K562 (cell line): ENCODE results near the gene TTC32. TPM values are rescaled to one million over a fixed set of nuclear protein-coding genes. Genes with fewer than 3 reads are reported as not detected.

Experiments
- ATAC-seq: fragments of 200-7000 bp; cut with Tn5 transposase; 3 replicates; pipeline ENCODE4 v1.9.1; 2020; ENCODE audit warnings: moderate library complexity
- BruUV-seq: library from RNA; stranded (reverse); fragments of 400-500 nt; replicated peaks from 2 replicates; lab custom pipeline; 2021; lab: Mats Ljungman, UMichigan
- CTCF ChIA-PET: fragments of 300-600 bp; formaldehyde crosslinking; extraction: SDS; loops from one replicate; lab custom pipeline; 2021; ENCODE audit warnings: low intra/inter-chr PET ratio; lab: Yijun Ruan, JAX
- POLR2A ChIA-PET: fragments of 300-600, 350-650 bp; sonication (Branson Sonifier 250); formaldehyde crosslinking; extraction: SDS; loops from one replicate; lab custom pipeline; 2021; ENCODE audit warnings: antibody characterized with exemption, inconsistent platforms; lab: Yijun Ruan, JAX
- DNase-seq, 4 experiments: peaks; one replicate each; pipeline versions ENCODE4 v3.0.0 to v3.0.0-alpha.2; 2011 to 2018; ENCODE audit warnings: low spot score in 3 of 4, mixed read lengths in 3 of 4; ENCODE audit errors: extremely low read depth in 1 of 4
- FAIRE-seq: peaks from 2 replicates; lab custom pipeline; 2011; peaks lifted over from hg19 to GRCh38; lab: Jason Lieb, UNC
- H2AFZ ChIP-seq: 2 replicates; pipeline ENCODE4 v1.6.0; 2011; ENCODE audit warnings: low read depth, low read length, control low read depth, inconsistent platforms
- H3K27ac ChIP-seq: fragments of 200-600 bp; 3 replicates; pipeline ENCODE4 v1.8.0; 2011; ENCODE audit warnings: low read depth, mild to moderate bottlenecking, control low read depth, inconsistent platforms, low read length, moderate library complexity, mixed read lengths; ENCODE audit errors: extremely low read depth
- H3K27me3 ChIP-seq, 2 experiments: fragments of 300-600 bp in 1 of 2; 2 replicates in 1 of 2; 3 replicates in 1 of 2; pipeline versions ENCODE4 v1.6.0 to v1.8.0; 2011; ENCODE audit warnings: inconsistent platforms in 2 of 2, low read length in 2 of 2, mild to moderate bottlenecking in 1 of 2, mixed read lengths in 1 of 2, moderate library complexity in 1 of 2; ENCODE audit not compliant: control insufficient read depth in 2 of 2, insufficient read depth in 2 of 2
- H3K36me3 ChIP-seq: fragments of 300-600 bp; 3 replicates; pipeline ENCODE4 v1.8.0; 2011; ENCODE audit warnings: mild to moderate bottlenecking, low read length, inconsistent platforms; ENCODE audit not compliant: control insufficient read depth, insufficient read depth
- H3K4me1 ChIP-seq, 2 experiments: fragments of 200-600 bp in 1 of 2; replicated peaks in 1 of 2; 2 replicates in 1 of 2; 3 replicates in 1 of 2; pipeline versions ENCODE4 v1.5.1 to v1.8.0; 2011; ENCODE audit warnings: inconsistent platforms in 2 of 2, low read length in 2 of 2, mild to moderate bottlenecking in 1 of 2, mixed read lengths in 1 of 2, moderate library complexity in 1 of 2; ENCODE audit not compliant: control insufficient read depth in 2 of 2, insufficient read depth in 2 of 2
- H3K4me2 ChIP-seq: 2 replicates; pipeline ENCODE4 v1.6.1; 2011; ENCODE audit warnings: low read length, control low read depth, inconsistent platforms, mixed read lengths; ENCODE audit not compliant: insufficient read depth
- H3K4me3 ChIP-seq: fragments of 200-600 bp; sonication (generic), shearing (Covaris generic); 2 replicates; pipeline ENCODE4 v1.5.1; 2016; ENCODE audit warnings: control low read depth, inconsistent platforms
- H3K79me2 ChIP-seq: fragments of 200-600 bp; 3 replicates; pipeline ENCODE4 v1.8.0; 2011; ENCODE audit warnings: low read length, inconsistent platforms; ENCODE audit not compliant: control insufficient read depth, insufficient read depth
- H3K9ac ChIP-seq, 2 experiments: 2 replicates each; pipeline versions ENCODE4 v1.6.0 to v1.6.1; 2011; ENCODE audit warnings: low read depth in 2 of 2, low read length in 2 of 2, control low read depth in 1 of 2, inconsistent platforms in 1 of 2, mild to moderate bottlenecking in 1 of 2, mixed read lengths in 1 of 2; ENCODE audit not compliant: insufficient read depth in 1 of 2
- H3K9me1 ChIP-seq: one replicate; pipeline ENCODE4 v1.6.0; 2011; ENCODE audit warnings: inconsistent platforms, mild to moderate bottlenecking, low read length, moderate library complexity; ENCODE audit not compliant: control insufficient read depth, insufficient read depth
- H3K9me3 ChIP-seq: replicated peaks from 2 replicates; pipeline ENCODE4 v1.5.1; 2011; ENCODE audit warnings: low read depth, low read length, inconsistent platforms; ENCODE audit not compliant: control insufficient read depth, insufficient read depth
- H4K20me1 ChIP-seq: replicated peaks from 2 replicates; pipeline ENCODE4 v1.6.1; 2011; ENCODE audit warnings: low read length, inconsistent platforms, mixed read lengths; ENCODE audit not compliant: control insufficient read depth, insufficient read depth
- ADNP ChIP-seq: fragments of 200-800 bp; sonication (Bioruptor generic); IDR thresholded peaks from 2 replicates; pipeline ENCODE4 v1.6.1; 2016; ENCODE audit warnings: missing genetic modification characterization, missing compliant biosample characterization
- BRD4 ChIP-seq: fragments of 200-600 bp; sonication (generic); IDR thresholded peaks from 2 replicates; pipeline ENCODE4 v1.6.1; 2017; ENCODE audit warnings: inconsistent platforms
- ETS2 ChIP-seq: IDR thresholded peaks from 2 replicates; pipeline ENCODE4 v1.6.1; 2016; ENCODE audit warnings: borderline replicate concordance, missing genetic modification characterization, mild to moderate bottlenecking, moderate library complexity, missing compliant biosample characterization; ENCODE audit not compliant: poor library complexity, severe bottlenecking
- HDAC2 ChIP-seq: fragments of 450-650 bp; IDR thresholded peaks from 2 replicates; pipeline ENCODE4 v1.6.1; 2016; ENCODE audit warnings: mild to moderate bottlenecking
- LCOR ChIP-seq: sonication (generic); formaldehyde crosslinking; IDR thresholded peaks from 2 replicates; pipeline ENCODE4 v1.8.0; 2022; ENCODE audit warnings: mild to moderate bottlenecking, missing genetic modification reagents
- NCOA6 ChIP-seq: fragments of 450-650 bp; IDR thresholded peaks from 2 replicates; pipeline ENCODE4 v1.6.1; 2017; ENCODE audit warnings: mild to moderate bottlenecking
- NFATC3 ChIP-seq: fragments of 450-650 bp; IDR thresholded peaks from 2 replicates; pipeline ENCODE4 v1.6.1; 2017; ENCODE audit warnings: mild to moderate bottlenecking
- NR1H2 ChIP-seq: sonication (generic); formaldehyde crosslinking; IDR thresholded peaks from 2 replicates; pipeline ENCODE4 v1.4.0; 2020; ENCODE audit warnings: mild to moderate bottlenecking, missing genetic modification reagents
- PCBP2 ChIP-seq: fragments of 200-400 bp; formaldehyde crosslinking; IDR thresholded peaks from 2 replicates; pipeline ENCODE4 v1.6.1; 2018; ENCODE audit warnings: low read length, low read depth, mild to moderate bottlenecking, moderate library complexity; ENCODE audit not compliant: poor library complexity, severe bottlenecking
- SAFB2 ChIP-seq: fragments of 200-400 bp; formaldehyde crosslinking; IDR thresholded peaks from 2 replicates; pipeline ENCODE4 v1.6.1; 2018; ENCODE audit warnings: borderline replicate concordance, low read length, low read depth, moderate library complexity; ENCODE audit not compliant: severe bottlenecking
- SIRT6 ChIP-seq: IDR thresholded peaks from one replicate; pipeline ENCODE4 v1.6.1; 2012; ENCODE audit warnings: low read depth, mild to moderate bottlenecking, control low read depth, inconsistent platforms, low read length, moderate library complexity
- TAF15 ChIP-seq: fragments of 200-400 bp; formaldehyde crosslinking; IDR thresholded peaks from 2 replicates; pipeline ENCODE4 v1.6.1; 2017; ENCODE audit warnings: mild to moderate bottlenecking, low read depth, low read length, moderate library complexity
- TBP ChIP-seq: optimal IDR thresholded peaks from 2 replicates; pipeline ENCODE3; 2011; ENCODE audit warnings: low read depth, low read length, improper control_type of control experiment
- TEAD4 ChIP-seq, 2 experiments: sonication (generic) in 1 of 2; formaldehyde crosslinking in 1 of 2; IDR thresholded peaks; 2 replicates each; pipeline versions ENCODE4 v1.6.1 to v1.8.0; 2012 to 2022; ENCODE audit warnings: borderline replicate concordance in 1 of 2, inconsistent platforms in 1 of 2, low read length in 1 of 2, mild to moderate bottlenecking in 1 of 2, missing genetic modification reagents in 1 of 2
- ZC3H11A ChIP-seq: IDR thresholded peaks from 2 replicates; pipeline ENCODE4 v1.6.1; 2012; ENCODE audit warnings: low read depth, low read length, improper control_type of control experiment
- ZC3H4 ChIP-seq: sonication (generic); formaldehyde crosslinking; IDR thresholded peaks from 2 replicates; pipeline ENCODE4 v1.9.0; 2021; ENCODE audit warnings: missing genetic modification reagents, borderline replicate concordance
- ZNF431 ChIP-seq: sonication (generic); formaldehyde crosslinking; IDR thresholded peaks from 2 replicates; pipeline ENCODE4 v1.8.0; 2022; ENCODE audit warnings: mild to moderate bottlenecking, missing genetic modification reagents
- WGBS: fragments of 100-300 bp; shearing (Covaris generic); methylation state at CpG from one replicate; pipeline ENCODE4 v1.1.6; 2016; ENCODE audit warnings: low coverage, mixed read lengths; ENCODE audit not compliant: insufficient coverage; ENCODE audit errors: missing lambda C conversion rate; 5-methylcytosine and 5-hydroxymethylcytosine counted together
- in situ Hi-C: fragments of 300-500 bp; cut with MboI; formaldehyde crosslinking; loops from 4 replicates; pipeline ENCODE4 v1.15.0; 2018; ENCODE audit warnings: inconsistent platforms, mixed read lengths
- intact Hi-C: fragments of 100-400 bp; cut with micrococcal nuclease; formaldehyde crosslinking; loops from 2 replicates; pipeline ENCODE4 v1.14.2; 2022
- polyA plus RNA-seq, 8 experiments: library from polyadenylated mRNA; depleted of rRNA in 4 of 8; stranded (reverse) in 5 of 8; unstranded in 3 of 8; fragments of >200 nt; fragmentation: Nextera tagmentation in 2 of 8; fragmentation: Illumina TruSeq in 1 of 8; extraction: Ambion mirVana in 2 of 8; extraction: Trizol in 1 of 8; gene quantifications; 2 replicates each; pipeline versions ENCODE4 v1.2.1 to v1.2.3, GENCODE V29; 2011 to 2014; ENCODE audit warnings: inconsistent platforms in 1 of 8, missing spikeins in 1 of 8
- total RNA-seq, 7 experiments: library from RNA; depleted of rRNA in 6 of 7; stranded (reverse); fragments of >200 nt in 6 of 7; fragmentation: Illumina TruSeq in 2 of 7; extraction: Trizol in 2 of 7; gene quantifications; 2 replicates each; pipeline versions ENCODE4 v1.2.1 to v1.2.3, GENCODE V29; 2011 to 2021; ENCODE audit warnings: low replicate concordance in 1 of 7
- TF ChIP-seq, protein P1 (sequence below): fragments of 450-650 bp; conservative IDR thresholded peaks from 2 replicates; pipeline ENCODE4 v1.6.1; 2016; ENCODE audit warnings: missing genetic modification characterization, low read depth, mild to moderate bottlenecking, missing compliant biosample characterization, moderate library complexity
- TF ChIP-seq, protein P2 (sequence below): fragments of 450-650 bp; IDR thresholded peaks from 2 replicates; pipeline ENCODE4 v1.6.1; 2017; ENCODE audit warnings: antibody characterized with exemption, mild to moderate bottlenecking

TTC32 gene
- total and polyA plus RNA-seq, 9 of the 15 experiments (the other 6 are each of a cell fraction or from before 2014, with no cell fraction given), result 27.6 to 71.4 (median 52.6) TPM

DNA sequence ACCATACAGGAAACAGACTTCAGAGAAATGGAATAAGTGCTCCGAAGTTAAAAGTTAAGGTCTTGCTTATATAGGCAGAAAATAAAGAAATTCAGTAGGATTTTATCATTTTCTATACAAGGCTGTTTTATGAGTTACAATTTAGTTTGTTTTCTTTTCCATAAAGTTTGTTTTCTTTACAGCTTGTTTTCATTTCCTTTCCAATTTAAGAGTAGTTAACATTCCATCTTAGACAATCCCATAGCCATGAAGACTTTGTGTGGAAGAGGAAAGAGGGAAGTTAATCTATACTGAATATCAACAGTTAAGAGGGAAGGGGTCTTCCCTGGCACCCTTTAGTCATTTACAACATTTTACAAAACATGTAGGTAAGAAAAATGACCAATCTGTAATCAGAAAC lies 26.5 kb downstream of the TTC32 start:
- BruUV-seq, result no TSS peak
- H3K27me3 ChIP-seq, result peaks cover 3 to 15% of the 10 kb centered on the region in 2 experiments; a peak in 4 of 5 replicates
- H2AFZ ChIP-seq, result no peak overlapping the region
- intact Hi-C loops, result no loop called here
- no peak overlapping the region for H3K27ac ChIP-seq
- FAIRE-seq, result no peak
- H4K20me1 ChIP-seq, result no peaks in the 10 kb centered on the region; the same call in 1 of the 2 replicates
- TF ChIP-seq ADNP (tag) (no peak), PCBP2 (no peak), BRD4 (no peak), ETS2 (tag) (no peak), SIRT6 (no peak), ZNF431 (CRISPR knock-in tag) (no peak), TBP (no peak), NCOA6 (no peak), NR1H2 (CRISPR knock-in tag) (no peak), LCOR (CRISPR knock-in tag) (no peak), SAFB2 (no peak), NFATC3 (no peak), TAF15 (no peak), TEAD4 (IDR thresholded peaks at IDR 0.05; ENCODE audit: low read length) (no peak), TEAD4 (CRISPR knock-in tag; IDR thresholded peaks at IDR 0.05; ENCODE audit: borderline replicate concordance) (no peak), ZC3H4 (CRISPR knock-in tag) (no peak), ZC3H11A (no peak), HDAC2 (no peak)
- TF ChIP-seq, protein P1, sequence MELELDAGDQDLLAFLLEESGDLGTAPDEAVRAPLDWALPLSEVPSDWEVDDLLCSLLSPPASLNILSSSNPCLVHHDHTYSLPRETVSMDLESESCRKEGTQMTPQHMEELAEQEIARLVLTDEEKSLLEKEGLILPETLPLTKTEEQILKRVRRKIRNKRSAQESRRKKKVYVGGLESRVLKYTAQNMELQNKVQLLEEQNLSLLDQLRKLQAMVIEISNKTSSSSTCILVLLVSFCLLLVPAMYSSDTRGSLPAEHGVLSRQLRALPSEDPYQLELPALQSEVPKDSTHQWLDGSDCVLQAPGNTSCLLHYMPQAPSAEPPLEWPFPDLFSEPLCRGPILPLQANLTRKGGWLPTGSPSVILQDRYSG (tag), result no peak
- TF ChIP-seq, protein P2, sequence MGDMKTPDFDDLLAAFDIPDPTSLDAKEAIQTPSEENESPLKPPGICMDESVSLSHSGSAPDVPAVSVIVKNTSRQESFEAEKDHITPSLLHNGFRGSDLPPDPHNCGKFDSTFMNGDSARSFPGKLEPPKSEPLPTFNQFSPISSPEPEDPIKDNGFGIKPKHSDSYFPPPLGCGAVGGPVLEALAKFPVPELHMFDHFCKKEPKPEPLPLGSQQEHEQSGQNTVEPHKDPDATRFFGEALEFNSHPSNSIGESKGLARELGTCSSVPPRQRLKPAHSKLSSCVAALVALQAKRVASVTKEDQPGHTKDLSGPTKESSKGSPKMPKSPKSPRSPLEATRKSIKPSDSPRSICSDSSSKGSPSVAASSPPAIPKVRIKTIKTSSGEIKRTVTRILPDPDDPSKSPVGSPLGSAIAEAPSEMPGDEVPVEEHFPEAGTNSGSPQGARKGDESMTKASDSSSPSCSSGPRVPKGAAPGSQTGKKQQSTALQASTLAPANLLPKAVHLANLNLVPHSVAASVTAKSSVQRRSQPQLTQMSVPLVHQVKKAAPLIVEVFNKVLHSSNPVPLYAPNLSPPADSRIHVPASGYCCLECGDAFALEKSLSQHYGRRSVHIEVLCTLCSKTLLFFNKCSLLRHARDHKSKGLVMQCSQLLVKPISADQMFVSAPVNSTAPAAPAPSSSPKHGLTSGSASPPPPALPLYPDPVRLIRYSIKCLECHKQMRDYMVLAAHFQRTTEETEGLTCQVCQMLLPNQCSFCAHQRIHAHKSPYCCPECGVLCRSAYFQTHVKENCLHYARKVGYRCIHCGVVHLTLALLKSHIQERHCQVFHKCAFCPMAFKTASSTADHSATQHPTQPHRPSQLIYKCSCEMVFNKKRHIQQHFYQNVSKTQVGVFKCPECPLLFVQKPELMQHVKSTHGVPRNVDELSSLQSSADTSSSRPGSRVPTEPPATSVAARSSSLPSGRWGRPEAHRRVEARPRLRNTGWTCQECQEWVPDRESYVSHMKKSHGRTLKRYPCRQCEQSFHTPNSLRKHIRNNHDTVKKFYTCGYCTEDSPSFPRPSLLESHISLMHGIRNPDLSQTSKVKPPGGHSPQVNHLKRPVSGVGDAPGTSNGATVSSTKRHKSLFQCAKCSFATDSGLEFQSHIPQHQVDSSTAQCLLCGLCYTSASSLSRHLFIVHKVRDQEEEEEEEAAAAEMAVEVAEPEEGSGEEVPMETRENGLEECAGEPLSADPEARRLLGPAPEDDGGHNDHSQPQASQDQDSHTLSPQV, result no peak
- TF ChIP-seq, all 486 proteins: peak for 0
- Histone ChIP-seq H3K9me3 (no peaks in the 10 kb centered on the region), H3K4me2 (no peak overlapping the region), H3K36me3 (no peaks in the 10 kb centered on the region), H3K9me1 (no peaks in the 10 kb centered on the region), H3K4me3 (no peak overlapping the region), H3K79me2 (no peaks in the 10 kb centered on the region), H3K4me1 (no peaks in the 10 kb centered on the region), H3K9ac (no peak overlapping the region)
- ChIA-PET POLR2A (interaction anchor here (1.1 kb wide), 1 partner anchor 33 kb away, joined by 3 read pairs; no protein-coding TSS in a partner anchor), CTCF (no interaction called here)
- WGBS, result 0% methylated on average over 1 of the region's 1 CpG
- no peak for ATAC-seq
- no peak for DNase-seq
- in situ Hi-C loops, result no loop called here
